H9 (cell line): ENCODE data around the gene PHF1. TPM values are rescaled to one million over a fixed set of nuclear protein-coding genes. Genes with fewer than 3 reads are reported as not detected.

Experiments used
- DNase-seq: peaks from one replicate; pipeline ENCODE4 v3.0.0-alpha.2; 2017
- H2AFZ ChIP-seq: one replicate; pipeline ENCODE4 v1.6.1; 2013; ENCODE audit warnings: mild to moderate bottlenecking, low read length, control low read depth, moderate library complexity
- H2AK5ac ChIP-seq: 2 replicates; pipeline ENCODE4 v1.6.1; 2013; ENCODE audit warnings: low read length, control low read depth, mixed read lengths; ENCODE audit not compliant: insufficient read length
- H2BK120ac ChIP-seq: one replicate; pipeline ENCODE4 v1.6.1; 2013; ENCODE audit warnings: low read depth, mild to moderate bottlenecking, low read length, control low read depth, inconsistent platforms; ENCODE audit not compliant: poor library complexity, severe bottlenecking
- H2BK12ac ChIP-seq: 2 replicates; pipeline ENCODE4 v1.6.1; 2013; ENCODE audit warnings: low read length, control low read depth, mixed read lengths, low read depth; ENCODE audit not compliant: insufficient read length
- H2BK15ac ChIP-seq: 2 replicates; pipeline ENCODE4 v1.6.1; 2013; ENCODE audit warnings: low read depth, low read length, control low read depth
- H2BK20ac ChIP-seq: one replicate; pipeline ENCODE4 v1.6.1; 2013; ENCODE audit warnings: low read depth, mild to moderate bottlenecking, low read length, control low read depth, inconsistent platforms; ENCODE audit not compliant: poor library complexity, severe bottlenecking
- H2BK5ac ChIP-seq: 2 replicates; pipeline ENCODE4 v1.6.1; 2013; ENCODE audit warnings: low read length, control low read depth, mixed read lengths; ENCODE audit not compliant: insufficient read length
- H3K14ac ChIP-seq: 2 replicates; pipeline ENCODE4 v1.6.1; 2013; ENCODE audit warnings: low read length, control low read depth; ENCODE audit not compliant: insufficient read depth
- H3K18ac ChIP-seq: 2 replicates; pipeline ENCODE4 v1.6.1; 2013; ENCODE audit warnings: low read depth, mild to moderate bottlenecking, mixed read lengths, low read length, control low read depth; ENCODE audit not compliant: insufficient read length
- H3K23ac ChIP-seq: 2 replicates; pipeline ENCODE4 v1.6.1; 2013; ENCODE audit warnings: low read length, control low read depth, mixed read lengths, low read depth; ENCODE audit not compliant: insufficient read length
- H3K23me2 ChIP-seq: 2 replicates; pipeline ENCODE4 v1.6.1; 2013; ENCODE audit warnings: low read depth, mild to moderate bottlenecking, mixed read lengths, low read length, control low read depth; ENCODE audit not compliant: insufficient read length, poor library complexity, severe bottlenecking
- H3K27ac ChIP-seq: 2 replicates; pipeline ENCODE4 v1.5.1; 2013; ENCODE audit warnings: low read length, control low read depth, mixed read lengths, low read depth; ENCODE audit not compliant: insufficient read length
- H3K27me3 ChIP-seq: 2 replicates; pipeline ENCODE4 v1.6.1; 2013; ENCODE audit warnings: low read length, control low read depth, inconsistent platforms; ENCODE audit not compliant: insufficient read depth
- H3K4ac ChIP-seq: 2 replicates; pipeline ENCODE4 v1.6.1; 2013; ENCODE audit warnings: low read depth, mild to moderate bottlenecking, control low read depth, inconsistent platforms, low read length, moderate library complexity
- H3K4me1 ChIP-seq: 2 replicates; pipeline ENCODE4 v1.6.1; 2013; ENCODE audit warnings: low read length, control low read depth, inconsistent platforms; ENCODE audit not compliant: insufficient read depth
- H3K4me2 ChIP-seq: 2 replicates; pipeline ENCODE4 v1.6.1; 2013; ENCODE audit warnings: low read length, control low read depth, mixed read lengths; ENCODE audit not compliant: insufficient read length, insufficient read depth
- H3K56ac ChIP-seq: 2 replicates; pipeline ENCODE4 v1.6.1; 2013; ENCODE audit warnings: low read depth, mild to moderate bottlenecking, mixed read lengths, low read length, control low read depth; ENCODE audit not compliant: insufficient read length
- H3K79me1 ChIP-seq: 2 replicates; pipeline ENCODE4 v1.6.1; 2013; ENCODE audit warnings: low read depth, mild to moderate bottlenecking, moderate library complexity, low read length, control low read depth, inconsistent platforms; ENCODE audit not compliant: insufficient read depth, poor library complexity, severe bottlenecking
- H3K79me2 ChIP-seq: 2 replicates; pipeline ENCODE4 v1.6.1; 2013; ENCODE audit warnings: low read length, control low read depth, inconsistent platforms; ENCODE audit not compliant: insufficient read depth
- H3K9ac ChIP-seq: 2 replicates; pipeline ENCODE4 v1.6.1; 2013; ENCODE audit warnings: low read length, control low read depth, mixed read lengths; ENCODE audit not compliant: insufficient read length; ENCODE audit errors: extremely low read depth
- H3K9me3 ChIP-seq: one replicate; pipeline ENCODE4 v1.6.1; 2013; ENCODE audit warnings: low read depth, low read length, inconsistent platforms; ENCODE audit not compliant: control insufficient read depth
- H3T11ph ChIP-seq: one replicate; pipeline ENCODE4 v1.6.1; 2013; ENCODE audit warnings: mild to moderate bottlenecking, low read length, control low read depth, inconsistent platforms
- H4K20me1 ChIP-seq: one replicate; pipeline ENCODE4 v1.6.1; 2013; ENCODE audit not compliant: control insufficient read depth, insufficient read length, insufficient read depth
- H4K5ac ChIP-seq: 2 replicates; pipeline ENCODE4 v1.6.1; 2013; ENCODE audit warnings: low read depth, mild to moderate bottlenecking, mixed read lengths, low read length, control low read depth; ENCODE audit not compliant: insufficient read length
- H4K8ac ChIP-seq: replicated peaks from 2 replicates; pipeline ENCODE4 v1.6.1; 2013; ENCODE audit warnings: low read length, control low read depth, mixed read lengths, low read depth; ENCODE audit not compliant: insufficient read length
- H4K91ac ChIP-seq: 2 replicates; pipeline ENCODE4 v1.6.1; 2013; ENCODE audit warnings: low read depth, mild to moderate bottlenecking, moderate library complexity, mixed read lengths, low read length, control low read depth; ENCODE audit not compliant: insufficient read length
- H3K27ac Mint-ChIP-seq, 3 experiments: 2 replicates in 2 of 3; 3 replicates in 1 of 3; pipeline ENCODE4 v1.8.0; 2020 to 2021; ENCODE audit warnings: mixed read lengths in 3 of 3, mild to moderate bottlenecking in 1 of 3, moderate library complexity in 1 of 3
- H3K27me3 Mint-ChIP-seq: 2 replicates; pipeline ENCODE4 v1.8.0; 2021; ENCODE audit warnings: low read depth, mild to moderate bottlenecking, moderate library complexity, mixed read lengths
- H3K36me3 Mint-ChIP-seq, 3 experiments: 2 replicates in 2 of 3; 3 replicates in 1 of 3; pipeline ENCODE4 v1.8.0; 2020 to 2021; ENCODE audit warnings: low read depth in 3 of 3, mixed read lengths in 3 of 3; ENCODE audit not compliant: insufficient read depth in 1 of 3
- H3K4me1 Mint-ChIP-seq, 2 experiments: 2 replicates each; pipeline ENCODE4 v1.8.0; 2020; ENCODE audit warnings: mixed read lengths in 2 of 2
- H3K4me3 Mint-ChIP-seq, 2 experiments: 2 replicates in 1 of 2; 3 replicates in 1 of 2; pipeline ENCODE4 v1.8.0; 2020 to 2021; ENCODE audit warnings: mild to moderate bottlenecking in 2 of 2, mixed read lengths in 2 of 2, moderate library complexity in 1 of 2
- H3K9me3 Mint-ChIP-seq, 2 experiments: 2 replicates in 1 of 2; 3 replicates in 1 of 2; pipeline ENCODE4 v1.8.0; 2020; ENCODE audit warnings: mild to moderate bottlenecking in 2 of 2, mixed read lengths in 2 of 2, moderate library complexity in 1 of 2
- WGBS: extraction: QIAGEN DNeasy Blood & Tissue Kit; methylation state at CpG from one replicate; pipeline ENCODE4 v1.1.7; 2013; ENCODE audit warnings: missing lambda C conversion rate, low lambda C conversion rate, mixed read lengths; ENCODE audit not compliant: insufficient read length; ENCODE audit errors: extremely low coverage; 5-methylcytosine and 5-hydroxymethylcytosine counted together
- total RNA-seq: library from RNA; stranded (reverse); gene quantifications from 2 replicates; pipeline ENCODE4 v1.2.1, GENCODE V29; 2021
- TF ChIP-seq, protein P1 (sequence below): fragments of 200-600 bp; sonication (generic); conservative IDR thresholded peaks from 3 replicates; pipeline ENCODE4 v1.8.0; 2021; ENCODE audit warnings: antibody characterized with exemption, mild to moderate bottlenecking

PHF1 gene
- total RNA-seq, 1 experiment from 2014 or later: 56.8 TPM

- H3K79me1 ChIP-seq: no peaks in the 10 kb centered on the region
- no peak overlapping the region for H2AK5ac ChIP-seq
Measured at GRCh38 chr6:33406126-33406525, 4.7 kb upstream of the PHF1 start.

More at GRCh38 chr6:33406126-33406525, 4.7 kb upstream of the PHF1 start:
- Histone ChIP-seq H3K27ac (no peak overlapping the region), H2BK15ac (no peak overlapping the region), H2BK12ac (no peak overlapping the region), H3K18ac (no peak overlapping the region), H4K91ac (no peak overlapping the region), H4K5ac (no peak overlapping the region), H3K79me2 (no peaks in the 10 kb centered on the region), H3K27me3 (no peaks in the 10 kb centered on the region), H2BK5ac (no peak overlapping the region), H2BK120ac (no peak overlapping the region), H3K9ac (no peak overlapping the region), H4K8ac (no peak overlapping the region), H3K4me1 (no peaks in the 10 kb centered on the region), H3K4ac (no peak overlapping the region), H3K23ac (no peak overlapping the region), H4K20me1 (no peaks in the 10 kb centered on the region), H3T11ph (no peak overlapping the region), H2BK20ac (no peak overlapping the region), H3K23me2 (peaks cover 7% of the 10 kb centered on the region), H3K14ac (no peak overlapping the region), H3K4me2 (no peak overlapping the region), H2AFZ (no peak overlapping the region), H3K9me3 (no peaks in the 10 kb centered on the region), H3K56ac (no peak overlapping the region)
- Mint-ChIP-seq H3K36me3 (peaks cover 34 to 71% (median 68%) of the 10 kb centered on the region in 3 experiments; a peak in 6 of 7 replicates), H3K9me3 (no peaks in the 10 kb centered on the region; a peak in 1 of 5 replicates), H3K27ac (no peak overlapping the region), H3K4me3 (no peak overlapping the region; a peak in 1 of 5 replicates), H3K4me1 (peaks cover 8 to 14% of the 10 kb centered on the region in 2 experiments), H3K27me3 (no peaks in the 10 kb centered on the region; the same call in 1 of the 2 replicates)
- TF ChIP-seq, protein P1, sequence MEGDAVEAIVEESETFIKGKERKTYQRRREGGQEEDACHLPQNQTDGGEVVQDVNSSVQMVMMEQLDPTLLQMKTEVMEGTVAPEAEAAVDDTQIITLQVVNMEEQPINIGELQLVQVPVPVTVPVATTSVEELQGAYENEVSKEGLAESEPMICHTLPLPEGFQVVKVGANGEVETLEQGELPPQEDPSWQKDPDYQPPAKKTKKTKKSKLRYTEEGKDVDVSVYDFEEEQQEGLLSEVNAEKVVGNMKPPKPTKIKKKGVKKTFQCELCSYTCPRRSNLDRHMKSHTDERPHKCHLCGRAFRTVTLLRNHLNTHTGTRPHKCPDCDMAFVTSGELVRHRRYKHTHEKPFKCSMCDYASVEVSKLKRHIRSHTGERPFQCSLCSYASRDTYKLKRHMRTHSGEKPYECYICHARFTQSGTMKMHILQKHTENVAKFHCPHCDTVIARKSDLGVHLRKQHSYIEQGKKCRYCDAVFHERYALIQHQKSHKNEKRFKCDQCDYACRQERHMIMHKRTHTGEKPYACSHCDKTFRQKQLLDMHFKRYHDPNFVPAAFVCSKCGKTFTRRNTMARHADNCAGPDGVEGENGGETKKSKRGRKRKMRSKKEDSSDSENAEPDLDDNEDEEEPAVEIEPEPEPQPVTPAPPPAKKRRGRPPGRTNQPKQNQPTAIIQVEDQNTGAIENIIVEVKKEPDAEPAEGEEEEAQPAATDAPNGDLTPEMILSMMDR: no peak
- no peak for DNase-seq
- WGBS: no CpG with 5 or more reads among the region's 17 CpGs
